ENCODE measurements around the gene DGKG.

Gene DGKG

GRCh38 chr3:186198442-186198841 lies 163.6 kb downstream of the DGKG start:
- DNase-seq (ENCODE audit: extremely low read depth, low read depth), result no peak
- TF ChIP-seq CTCF (IDR thresholded peaks at IDR 0.05; ENCODE audit: low read depth, low read length), result no peak

DNA sequence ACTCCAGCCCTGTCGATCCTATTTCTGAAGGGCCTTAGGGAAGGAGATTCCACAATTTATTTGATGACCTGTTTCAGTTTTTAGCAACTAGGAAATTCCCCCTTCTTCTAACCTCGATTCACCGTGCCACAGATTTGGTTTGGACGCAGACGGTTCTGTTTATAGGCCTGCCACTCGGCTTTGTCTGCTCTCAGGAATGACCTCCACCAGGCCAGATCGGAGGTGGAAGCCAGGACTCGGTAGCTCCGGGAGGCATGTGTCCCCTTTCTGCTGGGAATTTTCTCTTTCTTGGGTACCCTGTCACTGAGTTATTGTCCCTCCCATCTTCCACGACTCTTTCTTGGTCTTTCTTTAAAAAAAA lies 167.6 kb downstream of the DGKG start:
- no peak for TF ChIP-seq CTCF (IDR thresholded peaks at IDR 0.05; ENCODE audit: low read depth, low read length)
- no peak for DNase-seq (ENCODE audit: extremely low read depth, low read depth)

- no peak for TF ChIP-seq CTCF (IDR thresholded peaks at IDR 0.05; ENCODE audit: low read depth, low read length)
- DNase-seq (ENCODE audit: extremely low read depth, low read depth), result no peak
Measured at GRCh38 chr3:186193534-186194450, 168.2 kb downstream of the DGKG start.

DNA sequence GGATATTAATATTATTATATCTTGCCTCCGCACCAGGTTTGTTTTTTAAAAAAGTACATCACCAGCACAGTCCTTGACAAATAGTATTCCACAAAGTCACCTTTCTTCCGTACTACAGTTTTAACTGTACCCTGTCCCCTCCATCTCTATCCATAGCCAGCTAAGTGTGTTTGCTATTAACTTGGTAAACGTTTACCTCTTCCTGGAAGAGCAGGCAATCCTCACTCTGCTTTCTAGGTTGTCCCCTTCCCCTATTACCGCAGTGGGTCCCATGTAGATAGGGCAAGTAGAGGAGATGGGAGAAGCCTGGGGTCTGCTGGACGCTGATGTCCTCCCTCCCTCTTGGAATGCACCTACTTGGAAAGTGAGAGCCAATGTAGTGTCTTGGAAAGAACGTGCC lies 169.2 kb downstream of the DGKG start:
- no peak for TF ChIP-seq CTCF (IDR thresholded peaks at IDR 0.05; ENCODE audit: low read depth, low read length)
- DNase-seq (ENCODE audit: extremely low read depth, low read depth), result no peak

- DNase-seq (ENCODE audit: extremely low read depth, low read depth), result no peak
- no peak for TF ChIP-seq CTCF (IDR thresholded peaks at IDR 0.05; ENCODE audit: low read depth, low read length)
Measured at GRCh38 chr3:186189492-186189891, 172.5 kb downstream of the DGKG start.

DNA sequence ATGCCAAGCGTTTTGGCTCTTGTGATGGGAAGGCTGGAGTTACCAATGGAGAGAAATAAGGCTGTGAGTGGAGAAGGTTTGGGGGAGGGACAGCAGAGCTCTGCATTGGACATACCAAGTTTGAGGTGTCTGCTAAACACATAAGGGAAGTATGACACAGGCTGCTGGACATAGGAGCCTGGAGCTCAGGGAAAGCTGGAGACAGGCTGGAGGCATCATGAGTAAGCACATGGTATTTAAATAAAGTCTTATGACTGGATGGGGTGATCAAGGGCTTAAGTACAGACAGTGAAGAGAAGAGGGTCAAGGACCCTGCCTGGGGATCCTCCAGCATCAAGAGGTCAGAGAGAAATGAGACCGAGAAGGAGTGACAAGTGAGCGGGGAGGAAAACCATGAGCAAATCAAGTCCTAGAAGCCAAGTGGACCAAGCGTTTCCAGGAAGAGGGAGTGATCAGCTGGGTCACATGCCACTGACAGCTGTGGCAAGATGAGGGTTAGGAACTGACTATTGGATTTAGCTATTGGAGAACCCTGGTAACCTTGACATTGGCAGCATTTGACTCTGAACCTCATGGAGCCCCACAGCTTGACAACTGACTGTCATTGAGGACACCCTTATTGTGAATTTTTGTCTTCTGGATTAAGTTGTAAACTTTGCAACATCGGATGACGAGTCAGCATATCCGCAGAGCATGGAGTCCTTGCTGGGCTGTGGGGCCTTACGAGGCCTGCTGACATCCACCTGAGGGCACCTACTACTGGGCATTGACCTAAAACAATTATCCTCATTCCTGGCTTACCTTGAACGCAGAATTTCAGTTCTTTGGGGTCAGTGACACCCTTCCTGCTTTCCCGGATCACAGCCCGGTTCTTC lies 174.4 kb downstream of the DGKG start:
- no peak for TF ChIP-seq CTCF (IDR thresholded peaks at IDR 0.05; ENCODE audit: low read depth, low read length)
- no peak for DNase-seq (ENCODE audit: extremely low read depth, low read depth)

Data from AG09319 (cell line).